OCI-LY1 (cell line): Measurements from ENCODE around the gene TENM4.

Experiments
- CTCF ChIP-seq: fragments of 200-600 bp; sonication (generic), shearing (Covaris generic); IDR thresholded peaks from 2 replicates; pipeline ENCODE4 v1.5.1; 2017; ENCODE audit warnings: mild to moderate bottlenecking, antibody characterized with exemption, low read length, moderate library complexity, mixed read lengths
- EZH2 ChIP-seq: fragments of 200-600 bp; sonication (generic), shearing (Covaris generic); IDR thresholded peaks from 2 replicates; pipeline ENCODE4 v1.8.0; 2017; ENCODE audit warnings: borderline replicate concordance, mixed run types, mild to moderate bottlenecking, antibody characterized with exemption, low read length, moderate library complexity, mixed read lengths

GRCh38 chr11:78790784-78791183 is 650.0 kb downstream of the TENM4 start:
- TF ChIP-seq CTCF (no peak), EZH2 (no peak)
